ENCODE data around the gene KLHDC8A.

The KLHDC8A gene

GRCh38 chr1:205294175-205294917, 62.4 kb downstream of the KLHDC8A start:
- DNase-seq: no peak

GRCh38 chr1:205293350-205294074, 63.2 kb downstream of the KLHDC8A start:
- DNase-seq: no peak

- DNase-seq: no peak
These were observed 65.1 kb downstream of the KLHDC8A start for GRCh38 chr1:205291596-205291995.

DNA sequence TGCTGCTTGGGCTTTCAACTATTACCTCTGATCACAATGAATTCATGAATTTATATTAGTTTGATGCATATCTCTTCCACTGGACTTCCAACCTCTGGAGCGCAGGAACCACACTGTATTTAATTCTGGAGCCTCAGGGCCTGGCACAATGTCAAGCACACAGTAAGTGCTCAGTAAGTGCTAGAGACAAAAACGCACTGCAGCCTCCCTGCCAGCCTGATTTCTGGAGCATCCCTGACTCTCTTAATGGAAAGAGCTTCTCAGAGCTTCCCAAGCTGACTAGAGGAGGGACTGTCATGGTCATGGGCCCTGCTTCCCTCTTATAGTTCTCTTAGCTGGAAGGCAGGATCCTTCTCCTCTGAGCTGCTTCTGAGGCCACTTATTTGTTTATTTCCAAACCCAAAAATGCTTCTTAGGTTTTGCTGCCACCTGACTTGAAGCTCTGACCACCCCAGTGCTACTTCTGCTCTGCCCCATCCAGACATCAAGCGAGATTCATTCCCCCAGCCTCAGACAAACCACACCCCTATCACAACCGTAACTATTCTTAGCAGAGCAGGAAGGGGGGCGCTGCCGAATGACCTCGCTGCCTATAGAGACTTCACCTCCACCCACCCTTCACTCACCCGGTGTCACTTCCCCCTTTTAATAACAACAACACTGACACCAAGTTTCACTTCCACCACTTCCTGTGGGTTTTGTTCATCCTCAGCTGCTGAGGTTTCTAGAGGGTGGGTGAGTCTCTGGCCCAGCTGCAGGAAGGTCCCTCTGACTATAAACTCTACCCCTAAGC, 68.8 kb downstream of the KLHDC8A start:
- DNase-seq: peak; percentile 61

DNA sequence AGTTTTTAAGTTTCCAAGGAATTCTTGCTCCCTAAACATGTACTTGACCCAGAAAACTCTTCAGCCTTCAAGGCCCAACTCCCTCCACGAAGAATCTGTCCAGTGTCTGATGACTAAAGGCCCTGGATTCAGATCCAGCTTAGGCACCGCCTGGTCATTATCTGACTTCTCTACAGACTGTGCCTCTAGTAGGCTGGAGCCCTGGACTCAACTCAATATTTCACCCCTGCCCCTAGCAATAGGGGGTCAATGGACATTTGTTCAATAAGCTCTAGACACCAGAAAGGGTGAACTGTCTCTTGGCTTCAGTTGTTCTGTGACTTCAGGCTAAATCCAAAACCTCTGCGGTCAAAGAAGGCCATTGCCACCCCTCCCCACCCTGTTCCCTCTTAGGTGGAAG, 69.6 kb downstream of the KLHDC8A start:
- no peak for DNase-seq

DNA sequence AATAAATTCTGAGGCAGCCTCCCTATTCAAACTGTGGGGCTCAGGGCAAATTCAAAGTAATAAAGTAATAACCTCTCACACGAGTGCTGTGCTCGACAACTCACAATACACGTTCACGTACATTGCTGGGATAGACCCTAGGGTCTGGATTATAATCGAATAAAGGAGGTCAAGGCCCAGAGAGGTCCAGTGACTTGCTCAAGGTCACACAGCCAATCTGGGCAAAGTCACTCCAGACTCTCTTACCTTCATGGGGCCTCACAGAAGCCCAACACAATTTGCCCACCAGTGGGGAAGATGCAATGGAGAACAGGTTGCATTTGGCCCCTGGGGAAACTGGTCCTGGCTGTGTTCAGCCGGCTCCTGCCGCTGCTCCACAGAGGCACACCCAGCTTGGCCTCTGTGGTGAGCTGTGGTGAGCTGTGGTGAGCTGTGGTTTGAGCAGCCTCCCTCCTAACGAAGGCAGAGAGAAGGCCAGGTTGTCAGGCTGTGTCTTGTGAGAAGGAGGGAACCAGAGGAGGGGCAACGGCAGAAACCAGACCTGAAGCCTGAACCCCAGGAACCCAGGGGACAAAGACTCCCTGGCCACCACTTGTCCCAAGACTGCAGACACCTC, 70.3 kb downstream of the KLHDC8A start:
- no peak for DNase-seq
